B cell (primary cell): ENCODE results near the gene RASA4B. TPM values are rescaled to one million over a fixed set of nuclear protein-coding genes. Genes with fewer than 3 reads are reported as not detected.

Source experiments
- ATAC-seq: fragments of 200-7000 bp; cut with Tn5 transposase; one replicate; pipeline ENCODE4 v1.10.0; 2021; ENCODE audit warnings: low read depth, mild to moderate bottlenecking, moderate number of reproducible peaks, moderate library complexity
- CTCF ChIA-PET: fragments of 350-600 bp; sonication (Branson Sonifier 250); formaldehyde crosslinking; loops from one replicate; lab custom pipeline; 2021; ENCODE audit warnings: antibody characterized with exemption, inconsistent platforms; lab: Charles Lee
- POLR2A ChIA-PET: fragments of 350-600 bp; sonication (Branson Sonifier 250); formaldehyde crosslinking; loops from one replicate; lab custom pipeline; 2021; ENCODE audit warnings: antibody characterized with exemption; lab: Charles Lee
- DNase-seq: peaks from one replicate; pipeline ENCODE4 v3.0.0; 2013
- H2AFZ ChIP-seq: 2 replicates; pipeline ENCODE4 v1.6.1; 2012; ENCODE audit warnings: mild to moderate bottlenecking, low read depth, low read length; ENCODE audit not compliant: insufficient read depth, poor library complexity, severe bottlenecking
- H3K27ac ChIP-seq, 2 donors: 1 replicate in 1 of 2; 2 replicates in 1 of 2; pipeline ENCODE4 v1.5.1; 2012 to 2013; ENCODE audit warnings: low read length in 2 of 2, mild to moderate bottlenecking in 2 of 2, moderate library complexity in 1 of 2
- H3K27me3 ChIP-seq, 4 experiments: fragments of 200-600 bp in 1 of 4; sonication (generic) in 1 of 4; replicated peaks in 1 of 4; 1 replicate in 2 of 4; 2 replicates in 2 of 4; pipeline versions ENCODE4 v1.6.1 to v1.7.0; 2013 to 2016; ENCODE audit warnings: low read length in 3 of 4, mild to moderate bottlenecking in 2 of 4, mixed read lengths in 1 of 4, moderate library complexity in 1 of 4; ENCODE audit not compliant: insufficient read depth in 4 of 4, control insufficient read depth in 3 of 4; ENCODE audit errors: control extremely low read depth in 1 of 4
- H3K36me3 ChIP-seq, 2 experiments: replicated peaks in 1 of 2; 1 replicate in 1 of 2; 2 replicates in 1 of 2; pipeline versions ENCODE4 v1.6.1 to v1.7.1; 2013; ENCODE audit warnings: low read length in 1 of 2; ENCODE audit not compliant: insufficient read depth in 2 of 2, control insufficient read depth in 1 of 2; ENCODE audit errors: control extremely low read depth in 1 of 2, extremely low read depth in 1 of 2
- H3K4me1 ChIP-seq, 2 donors: fragments of 200-600 bp in 1 of 2; sonication (generic) in 1 of 2; 1 replicate in 1 of 2; 2 replicates in 1 of 2; pipeline versions ENCODE4 v1.5.1 to v1.6.1; 2013 to 2017; ENCODE audit warnings: low read length in 2 of 2; ENCODE audit not compliant: control insufficient read depth in 2 of 2, insufficient read depth in 2 of 2
- H3K4me2 ChIP-seq: replicated peaks from 2 replicates; pipeline ENCODE3; 2012; ENCODE audit warnings: mild to moderate bottlenecking, low read depth, low read length; ENCODE audit not compliant: poor library complexity, severe bottlenecking
- H3K4me3 ChIP-seq, 5 experiments: fragments of 200-600 bp in 1 of 5; sonication (generic) in 1 of 5; 1 replicate in 3 of 5; 2 replicates in 2 of 5; pipeline versions ENCODE4 v1.5.1 to v1.7.0; 2011 to 2016; ENCODE audit warnings: low read length in 4 of 5, mild to moderate bottlenecking in 4 of 5, low read depth in 2 of 5, control low read depth in 1 of 5, moderate library complexity in 1 of 5; ENCODE audit not compliant: insufficient read depth in 1 of 5; ENCODE audit errors: control extremely low read depth in 1 of 5, extremely low read depth in 1 of 5
- H3K79me2 ChIP-seq: fragments of 200-600 bp; sonication (generic); one replicate; pipeline ENCODE4 v1.6.0; 2016; ENCODE audit warnings: low read length; ENCODE audit not compliant: control insufficient read depth, insufficient read depth
- H3K9ac ChIP-seq: fragments of 200-600 bp; sonication (generic); 2 replicates; pipeline ENCODE4 v1.6.1; 2017; ENCODE audit warnings: mild to moderate bottlenecking, low read length, moderate library complexity
- H3K9me3 ChIP-seq, 3 donors: one replicate each; pipeline versions ENCODE4 v1.6.1 to v1.7.1; 2013; ENCODE audit warnings: low read length in 2 of 3; ENCODE audit not compliant: control insufficient read depth in 2 of 3, insufficient read depth in 1 of 3; ENCODE audit errors: control extremely low read depth in 1 of 3
- H4K20me1 ChIP-seq: 2 replicates; pipeline ENCODE4 v1.6.0; 2012; ENCODE audit warnings: mild to moderate bottlenecking, low read length; ENCODE audit not compliant: insufficient read depth, control insufficient read depth, poor library complexity, severe bottlenecking
- H3K27ac Mint-ChIP-seq: one replicate; pipeline ENCODE4 v1.8.0; 2021; ENCODE audit warnings: mixed read lengths
- H3K27me3 Mint-ChIP-seq: one replicate; pipeline ENCODE4 v1.8.0; 2021; ENCODE audit warnings: mixed read lengths
- H3K4me1 Mint-ChIP-seq: one replicate; pipeline ENCODE4 v1.8.0; 2021; ENCODE audit warnings: mixed read lengths
- H3K4me3 Mint-ChIP-seq: one replicate; pipeline ENCODE4 v1.8.0; 2021; ENCODE audit warnings: mixed read lengths
- H3K9me3 Mint-ChIP-seq: one replicate; pipeline ENCODE4 v1.8.0; 2022; ENCODE audit warnings: mixed read lengths; ENCODE audit not compliant: insufficient read depth
- EZH2 ChIP-seq: IDR thresholded peaks from 2 replicates; pipeline ENCODE4 v1.6.1; 2012; ENCODE audit warnings: borderline replicate concordance, low read depth, mild to moderate bottlenecking, moderate library complexity, low read length; ENCODE audit not compliant: insufficient read depth, poor library complexity, severe bottlenecking
- WGBS: methylation state at CpG from one replicate; pipeline ENCODE4 v1.1.5; 2013; ENCODE audit warnings: missing lambda C conversion rate; ENCODE audit not compliant: insufficient coverage; 5-methylcytosine and 5-hydroxymethylcytosine counted together
- intact Hi-C: fragments of 100-400 bp; cut with micrococcal nuclease; formaldehyde crosslinking; loops from one replicate; pipeline ENCODE4 v1.10.0; 2022
- polyA plus RNA-seq: library from polyadenylated mRNA; depleted of rRNA; stranded (reverse); fragments of >200 nt; gene quantifications from 2 replicates; pipeline ENCODE4 v1.2.3, GENCODE V29; 2012
- total RNA-seq, 2 donors: library from RNA; stranded (reverse); fragments of 120-200 nt in 1 of 2; gene quantifications; 1 replicate in 1 of 2; 2 replicates in 1 of 2; pipeline versions ENCODE4 v1.2.3 to v1.2.4, GENCODE V29; 2013 to 2022
- TF ChIP-seq, protein P1 (sequence below): fragments of 200-600 bp; IDR thresholded peaks from one replicate; pipeline ENCODE4 v1.8.0; 2022; ENCODE audit warnings: antibody characterized with exemption, mild to moderate bottlenecking

Gene RASA4B
- total and polyA plus RNA-seq, 2 donors (not counting 1 experiment from before 2014, with no cell fraction given): 15.6 to 26.4 TPM

DNA sequence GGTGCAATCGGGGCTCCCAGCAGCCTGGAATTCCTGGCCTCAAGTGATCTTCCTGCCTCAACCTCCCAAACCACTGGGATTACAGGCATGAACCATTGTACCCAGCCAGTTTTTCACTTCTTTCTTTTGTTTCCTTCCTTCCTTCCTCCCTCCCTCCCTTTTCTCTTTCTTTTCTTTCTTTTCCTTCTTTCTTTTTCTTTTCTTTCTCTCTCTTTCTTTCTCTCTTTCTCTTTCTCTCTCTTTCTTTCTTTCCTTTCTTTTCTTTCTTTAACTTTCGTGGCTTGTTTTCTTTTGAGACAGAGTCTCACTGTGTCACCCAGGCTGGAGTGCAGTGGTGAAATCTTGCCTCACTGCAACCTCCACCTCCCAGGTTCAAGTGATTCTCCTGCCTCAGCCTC, 71.9 kb downstream of the RASA4B start:
- DNase-seq (no peak), ATAC-seq (no peak)
- ChIA-PET CTCF (interaction anchor here (1.0 to 46.3 kb wide), 4 partner anchors 13 to 49 kb away, joined by 3 to 1182 read pairs (median 4); partner anchors contain the start of gene PRKRIP1), POLR2A (interaction anchor here (0.9 to 5.9 kb wide), 9 partner anchors 12 to 152 kb away, joined by 3 to 76 read pairs (median 6); partner anchors contain the start of genes ALKBH4, LRWD1 and ORAI2)
- Histone ChIP-seq H3K4me1 (peaks cover 51 to 70% of the 10 kb centered on the region in 2 donors), H3K36me3 (peaks cover 0 to 42% of the 10 kb centered on the region in 2 experiments), H4K20me1 (peaks cover 39% of the 10 kb centered on the region), H3K27me3 (no peaks in the 10 kb centered on the region), H3K79me2 (peaks cover 71% of the 10 kb centered on the region), H3K4me3 (peak overlapping the region in 1 of 5 experiments; percentile 33), H2AFZ (no peak overlapping the region), H3K4me2 (peak overlapping the region; percentile 47), H3K27ac (peak overlapping the region; percentile 64 to 70), H3K9ac (no peak overlapping the region), H3K9me3 (peaks cover 0 to 14% (median 0%) of the 10 kb centered on the region in 3 donors)
- intact Hi-C loops: loop anchor here (1.0 kb wide), 3 partner anchors 12 to 49 kb away; partner anchors contain the start of genes ORAI2 and PRKRIP1
- no peak for TF ChIP-seq EZH2
- TF ChIP-seq, protein P1, sequence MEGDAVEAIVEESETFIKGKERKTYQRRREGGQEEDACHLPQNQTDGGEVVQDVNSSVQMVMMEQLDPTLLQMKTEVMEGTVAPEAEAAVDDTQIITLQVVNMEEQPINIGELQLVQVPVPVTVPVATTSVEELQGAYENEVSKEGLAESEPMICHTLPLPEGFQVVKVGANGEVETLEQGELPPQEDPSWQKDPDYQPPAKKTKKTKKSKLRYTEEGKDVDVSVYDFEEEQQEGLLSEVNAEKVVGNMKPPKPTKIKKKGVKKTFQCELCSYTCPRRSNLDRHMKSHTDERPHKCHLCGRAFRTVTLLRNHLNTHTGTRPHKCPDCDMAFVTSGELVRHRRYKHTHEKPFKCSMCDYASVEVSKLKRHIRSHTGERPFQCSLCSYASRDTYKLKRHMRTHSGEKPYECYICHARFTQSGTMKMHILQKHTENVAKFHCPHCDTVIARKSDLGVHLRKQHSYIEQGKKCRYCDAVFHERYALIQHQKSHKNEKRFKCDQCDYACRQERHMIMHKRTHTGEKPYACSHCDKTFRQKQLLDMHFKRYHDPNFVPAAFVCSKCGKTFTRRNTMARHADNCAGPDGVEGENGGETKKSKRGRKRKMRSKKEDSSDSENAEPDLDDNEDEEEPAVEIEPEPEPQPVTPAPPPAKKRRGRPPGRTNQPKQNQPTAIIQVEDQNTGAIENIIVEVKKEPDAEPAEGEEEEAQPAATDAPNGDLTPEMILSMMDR: no peak
- peak overlapping the region; percentile 97 for H3K27ac Mint-ChIP-seq
- H3K27me3 Mint-ChIP-seq: no peaks in the 10 kb centered on the region
- WGBS: 100% methylated on average over 1 of the region's 2 CpGs
- peaks cover 52% of the 10 kb centered on the region for H3K4me1 Mint-ChIP-seq
- no peaks in the 10 kb centered on the region for H3K9me3 Mint-ChIP-seq
- peak overlapping the region; percentile 87 for H3K4me3 Mint-ChIP-seq
